Fibroblast of upper back skin (primary cell): ENCODE results near the gene SLCO4A1.
A peak's percentile ranks its signal among the peaks of the same experiment; 100 is the strongest.

Experiments used
- DNase-seq: peaks from one replicate; pipeline ENCODE4 v3.0.0-alpha.2; 2013

SLCO4A1 gene

DNA sequence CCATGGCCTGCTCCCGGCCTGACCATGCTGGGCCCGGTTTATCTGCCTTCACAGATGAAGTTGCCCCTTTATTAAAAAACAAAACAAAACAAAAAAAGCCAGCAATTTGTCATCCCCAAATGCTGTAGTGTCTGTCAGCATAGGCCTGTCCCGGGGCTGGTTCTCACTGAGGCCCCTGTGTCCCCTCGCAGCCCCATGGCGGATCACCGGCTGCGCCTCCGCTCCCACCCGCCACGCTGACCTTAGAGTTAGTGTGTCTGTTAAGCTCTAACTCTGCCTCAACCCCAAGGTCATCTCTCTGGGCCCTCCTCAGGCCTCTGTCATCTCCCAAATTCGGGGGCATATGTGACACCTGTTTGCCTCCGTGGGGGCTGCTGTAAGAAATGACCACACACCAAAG, 11.1 kb downstream of the SLCO4A1 start:
- no peak for DNase-seq

DNA sequence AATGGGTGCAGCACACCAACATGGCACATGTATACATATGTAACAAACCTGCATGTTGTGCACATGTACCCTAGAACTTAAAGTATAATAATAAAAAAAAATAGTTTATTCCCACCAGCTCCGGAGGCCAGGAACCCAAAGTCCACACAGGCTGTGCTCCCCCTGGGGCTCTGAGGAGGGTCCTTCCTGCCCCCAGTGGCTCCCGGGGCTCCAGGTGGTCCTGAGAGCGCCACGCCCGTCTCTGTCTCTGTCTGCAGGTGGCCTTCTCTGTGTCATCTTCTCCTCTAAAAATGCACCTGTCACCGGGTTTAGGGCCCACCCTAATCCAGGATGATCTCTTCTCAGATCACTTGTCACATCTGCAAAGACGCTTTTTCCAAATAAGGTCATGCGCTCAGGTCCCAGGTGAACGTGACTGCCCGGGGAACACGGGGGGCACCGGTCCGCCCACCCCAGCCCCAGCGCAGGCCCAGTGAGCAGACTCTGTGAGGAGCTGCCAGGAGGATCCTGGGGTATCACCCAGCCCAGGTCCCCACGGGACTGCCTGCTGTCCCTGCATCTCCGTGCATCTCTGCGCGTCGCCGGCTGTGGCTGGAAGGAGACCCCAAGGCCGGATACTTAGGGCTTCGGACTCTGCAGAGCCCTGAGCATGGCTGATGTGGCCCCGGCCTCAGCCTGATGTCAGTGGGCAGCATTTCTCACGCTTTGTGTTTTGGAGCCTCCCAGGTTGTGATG, 11.8 kb downstream of the SLCO4A1 start:
- no peak for DNase-seq

DNA sequence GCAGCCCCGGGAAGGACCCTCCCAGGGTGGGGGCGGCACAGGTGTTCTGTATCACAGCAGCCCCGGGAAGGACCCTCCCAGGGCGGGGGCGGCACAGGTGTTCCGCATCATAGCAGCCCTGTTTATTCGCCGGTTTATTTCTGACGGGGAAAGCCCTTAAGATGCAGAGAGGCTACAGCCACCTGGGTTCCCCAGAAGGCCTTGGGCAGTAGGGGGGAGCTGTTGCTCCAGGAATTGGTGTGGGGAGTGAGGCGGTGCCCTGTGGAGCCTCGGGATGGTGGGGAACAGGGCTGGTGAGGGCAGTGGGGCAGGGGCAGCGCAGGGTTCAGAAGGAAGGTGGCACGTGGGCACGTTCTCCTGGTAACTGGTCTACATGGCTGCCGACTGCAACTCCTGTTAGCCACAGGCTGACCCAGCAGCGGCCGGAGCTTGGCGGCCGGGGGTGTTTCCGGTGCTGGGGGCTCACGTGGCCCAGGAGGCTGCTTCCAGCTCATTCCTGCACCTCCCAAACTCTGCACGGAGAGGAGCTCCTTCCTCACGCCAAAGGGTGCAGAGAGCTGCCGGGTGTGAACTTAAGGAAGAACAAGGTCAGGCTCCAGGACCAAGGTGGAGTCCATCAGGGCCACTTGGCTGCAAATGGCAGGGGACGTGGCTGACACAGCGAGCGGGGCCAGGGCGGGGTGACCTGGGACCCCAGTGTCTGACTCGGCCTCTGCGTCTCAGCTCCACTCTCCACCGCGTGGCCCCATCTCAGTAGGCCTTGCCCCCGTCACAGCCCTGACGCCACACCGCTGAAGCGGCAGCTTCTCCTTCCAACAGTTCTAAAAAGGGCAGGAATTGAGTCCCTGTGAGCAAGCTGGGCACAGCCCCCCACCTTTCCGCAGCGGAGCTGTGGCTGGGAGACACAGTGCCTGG, 13.2 kb downstream of the SLCO4A1 start:
- DNase-seq: no peak

DNA sequence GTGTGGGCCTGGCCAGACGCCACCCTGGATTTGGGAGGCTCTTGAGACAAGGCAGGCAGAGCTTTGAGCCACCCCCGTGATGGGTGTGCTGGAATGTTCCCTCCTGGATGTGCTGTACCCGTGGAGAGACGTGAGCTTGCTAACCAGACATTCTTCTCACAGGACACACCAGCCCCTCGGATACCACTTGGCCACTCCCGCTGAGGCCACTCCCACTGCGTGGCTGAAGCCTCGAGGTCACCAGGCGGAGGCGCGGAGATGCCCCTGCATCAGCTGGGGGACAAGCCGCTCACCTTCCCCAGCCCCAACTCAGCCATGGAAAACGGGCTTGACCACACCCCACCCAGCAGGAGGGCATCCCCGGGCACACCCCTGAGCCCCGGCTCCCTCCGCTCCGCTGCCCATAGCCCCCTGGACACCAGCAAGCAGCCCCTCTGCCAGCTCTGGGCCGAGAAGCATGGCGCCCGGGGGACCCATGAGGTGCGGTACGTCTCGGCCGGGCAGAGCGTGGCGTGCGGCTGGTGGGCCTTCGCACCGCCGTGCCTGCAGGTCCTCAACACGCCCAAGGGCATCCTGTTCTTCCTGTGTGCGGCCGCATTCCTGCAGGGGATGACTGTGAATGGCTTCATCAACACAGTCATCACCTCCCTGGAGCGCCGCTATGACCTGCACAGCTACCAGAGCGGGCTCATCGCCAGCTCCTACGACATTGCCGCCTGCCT, 14.1 kb downstream of the SLCO4A1 start:
- DNase-seq: no peak

DNA sequence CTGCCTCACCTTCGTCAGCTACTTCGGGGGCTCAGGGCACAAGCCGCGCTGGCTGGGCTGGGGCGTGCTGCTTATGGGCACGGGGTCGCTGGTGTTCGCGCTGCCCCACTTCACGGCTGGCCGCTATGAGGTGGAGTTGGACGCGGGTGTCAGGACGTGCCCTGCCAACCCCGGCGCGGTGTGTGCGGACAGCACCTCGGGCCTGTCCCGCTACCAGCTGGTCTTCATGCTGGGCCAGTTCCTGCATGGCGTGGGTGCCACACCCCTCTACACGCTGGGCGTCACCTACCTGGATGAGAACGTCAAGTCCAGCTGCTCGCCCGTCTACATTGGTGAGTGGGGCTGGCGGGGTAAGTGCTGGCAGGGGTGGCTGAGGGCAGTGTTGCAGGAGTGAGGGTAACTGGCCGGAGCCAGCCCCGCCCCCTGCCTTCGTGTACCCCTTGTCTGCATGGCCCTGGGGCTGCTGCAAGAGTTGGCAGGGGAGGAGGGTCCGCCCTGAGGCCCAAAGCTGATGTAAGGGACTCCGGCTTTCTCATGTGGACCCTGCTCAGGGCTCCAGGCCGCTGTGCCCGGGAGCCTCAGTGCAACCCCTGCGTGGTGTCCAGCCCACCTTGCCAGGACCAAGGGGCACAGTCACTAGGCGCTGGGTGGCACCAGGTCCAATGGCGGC, 14.8 kb downstream of the SLCO4A1 start:
- no peak for DNase-seq

DNA sequence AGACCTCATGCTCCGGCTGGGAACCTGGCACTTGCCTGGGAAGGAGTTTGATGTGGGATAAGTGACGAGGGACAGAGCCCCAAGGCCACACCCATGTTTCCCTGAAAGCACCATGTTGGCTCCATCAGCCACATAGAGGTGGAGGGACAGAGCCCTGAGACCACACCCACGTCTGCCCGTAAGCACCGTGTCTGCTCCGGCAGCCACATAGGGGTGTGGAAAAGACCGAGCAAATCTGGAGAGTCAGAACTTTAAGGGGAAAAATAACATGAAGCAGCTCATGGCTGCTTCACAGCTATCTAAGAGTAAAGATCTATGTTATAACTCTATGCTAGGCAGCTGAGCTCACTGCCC, 15.3 kb downstream of the SLCO4A1 start:
- DNase-seq: no peak

DNA sequence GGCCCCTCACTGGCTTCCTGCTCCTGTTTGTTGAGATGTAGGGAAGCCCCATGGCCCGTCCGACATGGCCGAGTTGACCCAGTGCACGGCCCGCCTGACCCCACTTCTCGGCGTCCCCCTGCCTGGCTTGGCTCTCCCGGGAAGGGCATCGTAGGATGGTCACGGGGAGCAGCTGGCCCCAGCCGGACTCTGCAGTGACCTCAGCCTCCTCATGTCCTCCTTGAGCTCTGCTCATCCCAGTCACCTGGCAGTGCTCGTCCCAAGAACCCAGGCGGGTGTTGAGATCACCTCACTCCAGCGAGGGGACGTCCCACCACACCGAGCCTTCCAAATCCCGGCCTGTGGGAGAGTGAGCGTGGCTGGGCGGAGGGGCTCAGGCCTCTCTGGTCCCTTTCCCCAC, 15.7 kb downstream of the SLCO4A1 start:
- no peak for DNase-seq

DNA sequence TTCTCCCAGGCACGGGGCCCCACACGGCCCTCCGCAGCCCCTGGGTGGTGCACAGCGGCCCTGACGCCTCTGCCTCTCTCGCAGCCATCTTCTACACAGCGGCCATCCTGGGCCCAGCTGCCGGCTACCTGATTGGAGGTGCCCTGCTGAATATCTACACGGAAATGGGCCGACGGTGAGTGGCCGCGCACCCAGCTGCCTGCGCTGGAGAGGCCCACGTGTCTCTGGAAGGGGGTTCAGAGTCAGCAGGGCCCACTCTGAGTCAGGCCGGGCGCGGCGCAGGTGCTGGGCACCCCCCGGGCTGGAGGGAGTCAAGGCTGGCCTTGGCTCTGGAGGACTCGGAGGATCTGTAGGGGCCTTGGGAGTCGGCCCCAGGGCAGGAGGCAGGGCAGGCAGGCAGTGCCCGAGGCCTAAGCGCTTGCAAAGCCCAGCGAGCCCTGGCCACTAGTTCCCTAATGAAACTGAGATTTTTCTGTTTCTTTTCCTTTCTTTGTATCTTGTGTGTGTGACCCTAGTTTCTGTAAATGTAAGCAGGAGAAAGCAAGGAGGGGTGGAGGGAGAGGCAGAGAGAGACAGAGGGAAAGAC, 16.4 kb downstream of the SLCO4A1 start:
- DNase-seq: no peak

DNA sequence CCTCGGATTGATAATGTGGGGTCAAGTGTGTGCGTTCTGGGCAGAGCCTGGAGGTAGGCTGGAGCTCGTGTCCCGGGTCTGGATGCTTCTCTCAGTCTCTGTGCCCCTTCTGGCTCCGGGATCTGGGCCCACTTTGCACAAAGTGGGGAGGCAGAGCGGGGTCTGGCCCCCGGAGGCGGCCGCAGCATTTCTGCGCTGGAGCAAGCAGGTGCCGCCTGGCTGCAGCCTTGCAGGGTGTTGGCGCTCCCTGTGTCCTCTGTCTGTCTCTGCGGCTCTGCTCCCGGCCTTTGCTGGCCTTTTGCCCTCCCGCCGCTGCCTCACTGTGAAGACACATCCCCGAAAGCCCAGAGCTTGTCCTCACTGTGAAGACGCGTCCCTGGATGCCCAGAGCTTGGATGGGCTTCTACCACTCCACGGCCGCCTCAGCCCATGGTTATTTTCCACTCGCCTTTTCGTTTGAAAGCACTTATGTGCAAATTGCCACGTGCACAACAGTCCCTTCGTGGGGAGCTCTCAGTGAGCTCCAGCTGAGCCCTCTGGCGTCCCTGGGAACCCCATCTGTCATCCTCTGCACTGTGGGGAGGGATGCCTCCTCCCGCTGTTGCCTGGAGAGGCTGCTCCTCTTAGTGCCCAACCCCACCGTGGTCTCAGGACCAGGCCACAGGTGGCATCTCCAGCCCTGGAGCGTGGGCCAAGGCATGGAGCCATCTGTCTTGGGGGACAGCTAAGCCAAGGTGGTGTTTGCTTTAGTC, 17.4 kb downstream of the SLCO4A1 start:
- no peak for DNase-seq

DNA sequence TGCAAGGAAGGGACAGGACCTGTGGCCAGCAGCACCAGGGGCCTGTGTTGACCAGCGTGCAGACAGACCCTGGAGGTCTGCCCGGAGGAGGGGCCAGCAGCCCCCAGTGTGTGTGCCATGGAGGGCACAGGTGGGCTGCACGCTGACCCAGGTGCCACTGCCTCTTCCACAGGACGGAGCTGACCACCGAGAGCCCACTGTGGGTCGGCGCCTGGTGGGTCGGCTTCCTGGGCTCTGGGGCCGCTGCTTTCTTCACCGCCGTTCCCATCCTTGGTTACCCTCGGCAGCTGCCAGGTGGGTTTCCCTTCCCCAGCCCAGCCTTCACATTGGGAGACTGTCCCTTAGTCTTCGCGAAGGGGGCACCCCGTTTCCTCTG, 17.9 kb downstream of the SLCO4A1 start:
- no peak for DNase-seq

DNA sequence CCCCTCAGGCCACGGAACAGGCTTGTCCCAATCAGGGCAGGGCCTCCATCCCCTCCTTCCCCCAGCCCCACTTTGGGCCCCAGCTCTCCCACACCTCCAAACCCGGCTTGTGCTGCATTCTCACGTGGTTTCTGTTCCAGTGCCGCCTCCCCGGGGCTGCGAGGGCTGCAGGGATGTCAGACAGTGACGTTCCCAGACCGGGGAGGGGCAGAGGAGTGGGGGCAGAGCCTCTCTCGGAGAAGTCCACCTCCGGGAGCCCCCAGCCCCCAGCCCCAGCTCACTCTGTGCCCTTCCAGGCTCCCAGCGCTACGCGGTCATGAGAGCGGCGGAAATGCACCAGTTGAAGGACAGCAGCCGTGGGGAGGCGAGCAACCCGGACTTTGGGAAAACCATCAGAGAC, 18.5 kb downstream of the SLCO4A1 start:
- DNase-seq: no peak

DNA sequence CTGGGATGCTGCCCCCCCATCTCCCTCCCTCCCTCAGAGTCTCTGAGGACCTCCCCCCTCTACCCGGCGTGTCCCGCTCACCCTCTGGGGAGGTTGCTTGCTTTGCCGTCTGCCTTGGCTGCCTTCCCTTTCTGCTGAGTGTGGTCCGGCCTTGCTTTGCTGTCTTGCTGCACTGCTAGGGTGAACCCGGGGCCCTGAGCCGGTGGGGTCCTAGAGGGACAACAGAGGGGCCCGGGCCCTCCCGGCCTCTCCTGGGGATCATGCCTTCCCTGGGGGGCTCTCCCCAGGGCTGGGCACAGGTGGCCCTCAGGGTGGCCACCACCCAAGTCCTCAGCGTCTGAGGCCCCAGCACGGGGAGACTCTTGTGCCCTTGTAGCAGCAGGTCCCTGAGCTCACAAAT, 19.3 kb downstream of the SLCO4A1 start:
- no peak for DNase-seq

DNA sequence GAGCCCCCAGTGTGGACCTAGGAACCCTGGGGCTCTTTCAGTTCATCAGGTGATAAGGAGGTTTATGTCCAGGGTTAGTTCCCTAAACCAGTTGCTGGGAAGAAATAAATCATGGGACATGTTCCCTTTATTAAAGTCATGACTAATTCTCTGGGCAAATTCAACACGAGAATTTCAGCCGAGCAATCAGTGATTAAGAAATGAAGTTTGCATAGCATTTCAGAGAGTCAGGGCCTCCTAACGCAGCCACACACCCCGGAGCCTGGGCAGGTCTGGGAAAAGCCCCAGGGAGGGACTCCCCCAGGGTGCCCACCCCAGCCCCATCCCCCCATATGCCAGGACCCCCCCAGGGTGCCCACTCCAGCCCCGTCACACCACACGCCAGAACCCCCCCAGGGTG, 20.1 kb downstream of the SLCO4A1 start:
- DNase-seq: peak; percentile 74

DNA sequence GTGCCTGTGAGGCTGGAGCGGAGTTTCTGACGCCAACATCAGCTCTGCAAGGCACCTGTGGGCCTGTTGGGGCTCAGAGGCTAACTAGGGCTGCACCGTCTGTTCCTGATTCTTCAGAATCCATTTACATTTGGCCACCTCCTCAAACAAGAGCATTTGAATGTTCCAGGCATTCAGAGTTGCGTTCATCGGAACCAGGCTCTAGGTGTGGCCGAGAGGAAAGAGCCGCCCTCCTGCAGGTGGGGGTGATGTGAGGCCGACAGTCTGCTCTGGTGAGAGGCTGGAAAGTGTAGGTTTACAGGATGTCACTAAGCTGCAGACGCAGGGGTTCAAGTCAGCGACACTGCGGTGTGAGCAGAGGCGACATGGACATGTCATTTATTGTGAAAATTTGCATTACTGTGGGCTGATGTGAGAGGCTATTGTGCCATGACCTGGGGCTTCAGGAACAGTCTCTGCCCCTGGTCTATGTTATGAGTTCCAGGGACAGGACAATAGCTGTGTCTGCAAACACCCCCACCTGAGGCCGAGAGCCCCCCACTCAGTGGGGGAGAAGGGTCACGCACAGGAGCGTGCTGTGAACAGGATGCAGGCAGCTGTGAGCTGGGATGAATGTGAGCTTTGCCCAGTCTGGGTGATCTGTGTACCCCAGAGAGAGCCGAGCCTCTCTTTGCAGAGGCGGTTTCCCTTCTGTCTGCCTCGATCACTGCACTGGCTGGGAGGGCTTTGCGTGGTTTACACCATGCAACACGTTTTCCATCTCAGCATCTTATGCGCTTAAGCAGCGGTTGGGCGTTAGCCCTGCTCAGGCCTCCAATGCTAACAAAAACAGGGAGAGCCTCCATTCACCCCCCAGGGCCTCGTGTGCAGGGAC, 21.1 kb downstream of the SLCO4A1 start:
- DNase-seq: no peak

DNA sequence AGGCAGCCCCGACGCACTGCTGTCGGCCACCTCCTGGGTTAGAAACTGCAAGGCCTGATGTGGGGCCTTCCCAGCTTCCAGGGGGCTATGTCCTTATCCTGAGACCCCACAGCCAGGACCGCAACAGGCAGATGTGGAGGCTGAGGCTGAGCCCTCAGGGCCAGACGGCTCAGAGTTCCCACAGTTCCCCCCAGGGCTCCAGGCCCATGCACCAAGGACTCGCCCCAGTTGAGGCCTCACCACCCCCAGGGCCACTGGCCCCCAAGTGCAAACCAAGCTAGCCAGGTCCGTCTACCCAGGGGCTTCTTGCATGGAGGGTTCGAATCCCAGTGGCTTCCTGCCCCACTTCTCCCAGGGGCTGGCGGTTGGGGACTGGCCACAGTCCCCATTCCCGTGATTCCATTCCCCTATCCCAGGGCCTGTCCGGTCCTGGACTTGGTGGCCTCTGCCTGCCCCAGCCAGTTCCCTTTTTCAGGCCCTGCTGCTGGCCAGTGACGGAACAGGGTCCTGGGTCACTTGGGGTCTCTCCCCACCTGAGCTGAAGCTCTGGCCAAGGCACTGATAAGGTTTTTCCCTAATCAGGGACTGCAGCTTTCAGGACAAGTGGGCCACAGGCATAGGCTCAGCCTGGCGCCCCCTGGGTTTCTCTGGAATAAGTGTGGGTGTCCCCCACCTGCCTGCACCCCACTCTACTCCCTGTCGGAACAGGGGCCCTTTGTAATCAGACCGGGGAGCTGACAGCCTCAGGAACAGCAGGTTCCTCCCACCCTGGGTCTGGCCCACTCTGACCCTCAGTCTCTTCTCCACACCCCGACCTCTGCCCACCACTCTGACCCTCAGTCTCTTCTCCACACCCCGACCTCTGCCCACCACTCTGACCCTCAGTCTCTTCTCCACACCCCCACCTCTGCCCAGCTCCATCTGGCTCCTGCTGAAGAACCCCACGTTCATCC, 22.0 kb downstream of the SLCO4A1 start:
- DNase-seq: no peak

DNA sequence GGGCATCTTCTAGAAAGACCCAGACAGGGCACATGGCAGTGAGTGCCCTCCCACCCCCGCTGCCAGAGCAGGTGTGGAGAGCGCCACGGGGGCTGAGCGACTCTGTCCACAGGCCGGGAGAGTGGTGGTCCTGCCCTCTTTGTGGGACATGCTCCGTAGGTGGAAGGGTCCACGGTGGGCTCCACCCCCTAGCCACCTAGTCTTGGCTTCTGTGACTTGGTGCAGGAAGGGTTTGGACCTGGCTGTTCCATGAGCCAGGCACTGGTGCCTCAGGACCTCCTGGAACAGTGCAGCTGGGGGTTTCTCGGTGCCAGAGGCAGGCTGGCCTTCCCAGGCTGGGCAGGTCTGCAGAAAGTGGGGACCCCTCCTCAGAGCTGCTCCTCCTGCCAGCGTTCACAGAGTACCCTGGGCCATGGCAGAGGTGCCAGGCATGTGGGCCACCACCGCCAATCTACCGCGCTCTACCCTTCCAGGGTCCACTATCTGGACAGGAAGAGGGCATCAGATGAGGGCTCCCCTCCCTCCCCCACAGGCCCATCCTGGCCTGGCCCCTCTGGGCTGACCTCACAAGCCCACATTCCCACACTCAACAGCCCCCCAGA, 23.0 kb downstream of the SLCO4A1 start:
- DNase-seq: no peak

DNA sequence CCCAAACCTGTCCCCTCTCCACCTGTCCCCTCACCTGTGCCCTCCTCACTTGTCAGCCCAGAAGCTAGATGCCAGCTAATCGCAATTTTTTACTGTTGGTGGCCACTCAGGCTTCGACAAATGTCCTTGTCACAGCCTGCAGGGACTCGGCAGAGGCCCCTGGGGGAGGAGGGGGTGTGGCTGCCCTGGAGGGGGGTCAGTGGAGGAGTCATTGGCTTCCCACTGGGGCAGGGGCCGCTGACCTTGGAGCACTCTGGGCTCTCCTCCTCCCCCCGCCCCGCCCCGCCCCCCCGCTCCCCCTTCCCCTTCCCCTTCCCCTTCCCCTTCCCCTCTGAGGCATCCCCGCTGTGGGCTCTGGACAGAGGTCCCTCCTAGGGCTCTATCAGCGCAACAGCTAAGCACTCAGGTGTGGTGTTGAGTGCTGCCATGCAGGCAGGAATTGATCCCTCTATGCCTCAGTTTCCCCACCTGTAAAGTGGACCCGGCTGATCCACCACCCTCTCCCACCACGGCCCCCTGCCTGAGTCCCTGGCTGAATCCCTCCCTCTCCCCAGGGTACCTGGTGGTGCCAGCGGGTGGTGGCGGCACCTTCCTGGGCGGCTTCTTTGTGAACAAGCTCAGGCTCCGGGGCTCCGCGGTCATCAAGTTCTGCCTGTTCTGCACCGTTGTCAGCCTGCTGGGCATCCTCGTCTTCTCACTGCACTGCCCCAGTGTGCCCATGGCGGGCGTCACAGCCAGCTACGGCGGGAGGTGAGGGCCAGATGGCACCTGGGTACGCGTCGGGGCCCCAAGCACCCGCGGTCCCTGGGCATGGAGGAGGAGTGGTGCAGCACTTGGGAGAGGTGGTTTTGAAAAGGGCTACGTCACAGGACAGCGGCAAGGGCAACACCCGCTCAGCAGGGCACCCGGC, 23.8 kb downstream of the SLCO4A1 start:
- DNase-seq: no peak
